GM13977 (cell line): ENCODE data around the gene PAX3.

ENCODE experiments used
- DNase-seq: peaks from one replicate; pipeline ENCODE4 v3.0.0; 2012; ENCODE audit warnings: low spot score
- CTCF ChIP-seq: IDR thresholded peaks from 2 replicates; pipeline ENCODE4 v1.5.1; 2012; ENCODE audit warnings: mild to moderate bottlenecking, control low read depth; ENCODE audit not compliant: insufficient read depth; ENCODE audit errors: extremely low read depth, missing control alignments
- in situ Hi-C: fragments of 300-500 bp; cut with MboI; formaldehyde crosslinking; loops from one replicate; pipeline ENCODE4 v1.12.0; 2022; ENCODE audit warnings: low sequenced_read_pairs, low pct_unique_long_range_greater_than_20kb, mixed read lengths, inconsistent platforms; ENCODE audit not compliant: unreplicated experiment

The PAX3 gene

GRCh38 chr2:222302178-222303018 is 3.6 kb upstream of the PAX3 start:
- in situ Hi-C loops = no loop called here
- DNase-seq = no peak
- TF ChIP-seq CTCF = no peak

GRCh38 chr2:222301796-222302118 is 3.0 kb upstream of the PAX3 start:
- in situ Hi-C loops = no loop called here
- no peak for TF ChIP-seq CTCF

DNA sequence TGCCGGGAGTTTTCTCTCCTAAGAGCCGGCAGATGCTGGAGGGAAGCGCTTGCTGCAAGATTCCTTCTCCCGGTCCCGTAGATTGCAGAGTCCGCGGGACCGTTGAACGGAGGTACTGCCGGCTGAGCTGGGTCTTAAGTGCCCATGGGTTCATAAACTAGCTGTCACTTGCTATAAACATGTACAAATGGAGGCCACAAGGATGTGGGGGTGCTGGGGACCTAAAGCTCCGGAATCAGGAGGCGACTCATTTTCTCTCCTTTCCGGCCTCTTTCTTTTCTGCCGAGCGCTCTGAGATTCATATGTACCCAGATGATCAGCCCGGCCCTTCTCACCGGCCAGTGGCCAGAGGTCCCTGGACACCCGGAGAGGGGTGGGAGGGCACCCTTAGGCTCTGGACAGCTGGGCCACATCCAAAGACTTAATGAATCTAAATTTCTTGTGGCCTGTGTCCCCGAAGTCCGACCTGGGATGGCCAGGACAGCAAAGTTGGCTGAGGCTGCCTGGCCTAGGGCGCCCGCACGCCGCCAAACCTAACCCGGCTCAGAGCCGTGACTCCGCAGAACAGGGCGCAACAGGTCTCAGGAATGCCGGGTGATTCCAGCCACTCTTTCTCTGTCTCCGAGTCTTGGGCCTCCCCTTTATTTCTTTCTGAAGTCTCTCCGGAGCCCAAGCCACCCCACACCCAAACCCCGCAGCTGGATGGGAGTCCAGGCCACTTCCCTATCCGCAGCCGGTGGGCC is 2.4 kb upstream of the PAX3 start:
- in situ Hi-C loops = no loop called here
- TF ChIP-seq CTCF = no peak
- no peak for DNase-seq

More at GRCh38 chr2:222301796-222302118, 3.0 kb upstream of the PAX3 start:
- no peak for DNase-seq

DNA sequence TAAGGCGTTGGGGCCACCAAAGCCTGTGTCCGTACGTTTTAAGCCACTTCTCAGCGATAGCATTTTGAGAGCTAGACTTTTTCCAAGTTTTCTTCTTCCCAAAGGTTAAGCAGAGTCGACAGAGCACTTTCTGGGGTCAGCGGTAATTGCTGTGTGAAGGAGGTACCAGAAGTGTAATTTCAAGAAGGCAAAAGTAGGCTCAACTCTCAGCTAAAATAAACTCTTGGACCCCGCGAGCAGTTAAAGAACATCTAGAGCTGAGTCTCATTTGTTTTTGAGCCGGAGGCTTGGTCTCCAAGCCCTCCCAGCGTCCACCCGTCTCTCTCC is 1.9 kb upstream of the PAX3 start:
- no peak for TF ChIP-seq CTCF
- in situ Hi-C loops = no loop called here
- no peak for DNase-seq

GRCh38 chr2:222299906-222300725 is 1.3 kb upstream of the PAX3 start:
- TF ChIP-seq CTCF = no peak
- no peak for DNase-seq
- in situ Hi-C loops = loop anchor here (25.0 kb wide), 1 partner anchor 238 kb away; no protein-coding TSS in a partner anchor

- no peak for DNase-seq
- in situ Hi-C loops = loop anchor here (25.0 kb wide), 1 partner anchor 236 kb away; no protein-coding TSS in a partner anchor
- no peak for TF ChIP-seq CTCF
Measured at GRCh38 chr2:222298001-222298310, 842 bp downstream of the PAX3 start.
